ENCODE data around the gene TMC8.
"Not testable (repeated sequence)": the region's sequence is repeated elsewhere in the genome, so short reads cannot be mapped to it uniquely, and the experiment has no call there.

Gene TMC8

GRCh38 chr17:78134899-78135385 is 4.4 kb downstream of the TMC8 start:
- DNase-seq (ENCODE audit: low read depth, low spot score), result no peak

DNA sequence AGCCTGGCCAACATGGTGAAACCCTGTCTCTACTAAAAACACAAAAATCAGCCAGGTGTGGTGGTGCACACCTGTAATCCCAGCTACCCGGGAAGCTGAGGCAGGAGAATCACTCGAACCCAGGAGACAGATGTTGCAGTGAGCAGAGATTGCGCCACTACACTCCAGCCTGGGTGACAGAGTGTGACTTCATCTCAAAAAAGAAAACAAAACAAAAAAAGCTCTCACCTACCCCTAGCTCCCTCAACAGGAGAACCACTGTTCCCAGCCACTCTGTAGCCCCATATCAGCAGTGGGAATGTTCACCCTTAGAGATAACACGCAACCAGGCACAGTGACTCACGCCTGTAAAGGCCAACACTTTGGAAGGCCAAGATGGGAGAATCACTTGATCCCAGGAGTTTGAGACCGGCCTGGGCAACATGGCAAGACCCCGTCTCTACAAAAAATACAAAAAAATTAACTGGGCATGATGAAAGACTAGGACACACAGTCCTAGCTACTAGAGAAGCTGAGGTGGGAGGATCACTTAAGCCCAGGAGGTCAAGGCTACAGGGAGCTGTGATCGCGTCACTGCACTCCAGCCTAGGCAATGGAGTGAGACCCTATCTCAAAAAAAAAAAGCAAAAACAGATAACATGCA is 5.4 kb downstream of the TMC8 start:
- DNase-seq (ENCODE audit: low read depth, low spot score), result no peak

GRCh38 chr17:78137392-78138203 is 7.0 kb downstream of the TMC8 start:
- no peak for DNase-seq (ENCODE audit: low read depth, low spot score)

- DNase-seq (ENCODE audit: low read depth, low spot score), result no peak
Measured at GRCh38 chr17:78138204-78139060, 7.9 kb downstream of the TMC8 start.

DNA sequence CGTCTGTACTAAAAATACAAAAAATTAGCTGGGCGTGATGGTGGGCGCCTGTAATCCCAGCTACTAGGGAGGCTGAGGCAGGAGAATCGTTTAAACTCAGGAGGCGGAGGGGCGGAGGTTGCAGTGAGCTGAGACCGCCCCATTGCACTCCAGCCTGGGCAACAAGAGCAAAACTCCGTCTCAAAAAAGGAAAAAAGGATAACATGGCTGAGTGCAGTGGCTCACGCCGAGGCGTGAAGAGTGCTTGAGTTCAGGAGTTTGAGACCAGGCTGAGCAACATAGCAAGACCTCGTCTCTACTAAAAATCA is 9.2 kb downstream of the TMC8 start:
- DNase-seq (ENCODE audit: low read depth, low spot score), result not testable (repeated sequence)

DNA sequence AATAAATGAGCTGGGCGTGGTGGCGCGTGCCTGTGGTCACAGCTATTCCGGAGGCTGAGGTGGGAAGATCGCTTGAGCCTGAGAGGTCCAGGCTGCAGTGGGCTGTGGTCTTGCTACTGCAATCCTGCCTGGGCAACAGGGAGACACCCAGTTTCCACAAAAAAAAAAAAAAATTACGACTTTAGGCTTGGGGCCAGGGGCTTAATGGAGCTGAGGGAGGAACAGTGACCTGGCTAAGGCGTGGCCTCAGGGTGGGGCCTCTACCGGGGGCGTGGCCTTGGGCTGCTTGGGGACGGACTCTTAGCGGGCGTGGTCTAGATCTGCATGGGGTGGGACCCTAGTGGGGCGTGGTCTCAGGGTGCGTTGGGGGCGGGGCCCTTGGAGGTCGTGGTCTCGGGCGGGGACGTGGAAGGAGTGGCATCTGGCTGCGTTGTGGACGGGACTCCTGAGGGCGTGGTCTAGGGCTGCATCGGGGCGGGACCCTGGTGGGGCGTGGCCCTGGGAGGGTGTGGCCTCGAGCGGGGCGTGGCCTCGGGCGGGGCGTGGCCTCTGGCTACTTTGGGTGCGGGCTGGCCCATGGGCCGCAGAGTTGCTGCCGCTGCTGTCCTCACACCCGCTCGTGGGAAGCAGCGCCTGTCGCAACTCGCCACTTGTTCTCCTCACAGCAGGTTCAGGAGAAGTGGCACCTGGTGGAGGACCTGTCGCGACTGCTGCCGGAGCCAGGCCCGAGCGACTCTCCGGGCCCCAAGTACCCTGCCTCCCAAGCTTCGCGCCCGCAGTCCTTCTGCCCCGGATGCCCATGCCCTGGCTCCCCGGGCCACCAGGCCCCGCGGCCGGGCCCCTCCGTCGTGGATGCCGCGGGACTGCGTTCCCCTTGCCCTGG is 9.8 kb downstream of the TMC8 start:
- no peak for DNase-seq (ENCODE audit: low read depth, low spot score)

GRCh38 chr17:78141437-78142118 is 11.0 kb downstream of the TMC8 start:
- no peak for DNase-seq (ENCODE audit: low read depth, low spot score)

DNA sequence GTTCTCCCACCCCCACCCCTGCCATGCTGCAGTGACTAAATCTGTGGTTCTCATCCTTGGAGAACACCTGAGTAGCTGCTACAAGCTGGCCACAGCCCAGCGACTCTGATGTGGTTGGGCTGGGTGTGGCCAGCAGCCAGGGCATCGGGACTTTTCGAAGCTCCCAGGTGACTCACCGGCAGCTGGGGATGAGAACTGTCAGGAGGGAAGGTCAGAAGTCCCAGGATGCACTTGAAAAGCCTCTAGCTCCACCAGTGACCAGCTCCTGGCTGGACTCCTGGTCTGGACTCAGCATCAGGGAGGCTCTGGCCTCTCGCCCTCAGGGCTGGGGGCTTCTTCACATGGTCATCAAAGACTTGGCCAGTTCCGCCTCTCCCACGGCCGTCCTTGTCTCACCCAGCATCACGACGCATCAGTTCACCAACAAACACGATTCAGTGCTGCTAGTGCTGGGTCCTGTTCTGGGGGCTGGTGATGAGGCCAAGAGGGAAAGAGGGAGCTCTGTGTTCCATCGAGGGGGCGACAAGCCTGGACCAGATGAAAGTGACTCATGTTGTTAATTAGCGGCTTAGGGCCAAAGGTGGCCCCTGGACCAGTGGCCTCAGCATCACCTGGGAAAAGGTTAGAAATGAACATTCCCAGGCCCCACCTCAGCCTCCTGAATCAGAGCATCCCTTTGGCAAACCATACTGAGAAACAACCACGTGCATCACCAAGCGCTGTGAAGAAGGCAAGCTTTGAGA is 11.7 kb downstream of the TMC8 start:
- no peak for DNase-seq (ENCODE audit: low read depth, low spot score)

DNA sequence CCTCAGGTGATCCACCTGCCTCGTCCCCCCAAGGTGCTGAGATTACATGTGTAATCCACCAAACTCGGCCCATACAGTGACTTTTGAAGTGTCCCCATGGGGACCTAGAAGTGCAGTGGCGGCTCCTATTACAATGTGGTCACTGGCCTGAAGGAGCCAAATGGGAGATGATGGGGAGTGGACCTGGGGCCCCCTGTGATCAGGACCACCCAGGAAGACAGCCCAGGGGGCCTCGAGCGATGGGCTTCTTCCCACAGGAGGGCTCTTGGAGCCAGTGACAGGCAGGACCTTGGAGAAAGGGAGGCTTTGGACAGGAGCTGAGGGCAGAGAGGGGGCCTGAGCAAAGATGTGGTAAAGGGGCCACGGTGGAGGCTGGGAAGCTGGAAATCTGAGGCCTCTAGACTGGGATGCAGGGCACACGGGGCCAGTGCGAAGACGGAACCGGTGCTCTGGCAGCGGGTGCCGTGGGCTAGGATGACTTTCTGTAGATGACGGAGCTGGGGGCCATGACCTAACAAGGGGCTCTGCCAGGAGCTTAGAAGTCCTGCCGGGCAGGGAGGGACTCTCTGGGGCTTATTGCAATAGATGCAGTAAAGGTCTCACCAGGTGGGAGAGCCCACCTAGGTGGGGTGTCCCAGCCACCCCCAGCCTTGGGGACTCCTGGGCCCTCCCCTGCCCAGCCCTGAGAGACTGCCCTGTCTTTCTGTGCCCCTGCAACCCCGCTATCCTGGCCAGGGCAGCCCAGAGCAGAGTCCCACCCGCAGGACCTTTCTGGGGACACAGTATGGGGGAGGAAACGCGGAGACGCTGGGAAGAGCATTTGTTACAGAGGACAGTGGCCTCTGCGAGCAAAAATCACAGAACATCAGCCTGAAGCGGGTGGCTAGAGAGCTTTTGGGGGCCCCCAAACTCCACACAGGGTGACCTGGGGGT is 12.9 kb downstream of the TMC8 start:
- no peak for DNase-seq (ENCODE audit: low read depth, low spot score)

DNA sequence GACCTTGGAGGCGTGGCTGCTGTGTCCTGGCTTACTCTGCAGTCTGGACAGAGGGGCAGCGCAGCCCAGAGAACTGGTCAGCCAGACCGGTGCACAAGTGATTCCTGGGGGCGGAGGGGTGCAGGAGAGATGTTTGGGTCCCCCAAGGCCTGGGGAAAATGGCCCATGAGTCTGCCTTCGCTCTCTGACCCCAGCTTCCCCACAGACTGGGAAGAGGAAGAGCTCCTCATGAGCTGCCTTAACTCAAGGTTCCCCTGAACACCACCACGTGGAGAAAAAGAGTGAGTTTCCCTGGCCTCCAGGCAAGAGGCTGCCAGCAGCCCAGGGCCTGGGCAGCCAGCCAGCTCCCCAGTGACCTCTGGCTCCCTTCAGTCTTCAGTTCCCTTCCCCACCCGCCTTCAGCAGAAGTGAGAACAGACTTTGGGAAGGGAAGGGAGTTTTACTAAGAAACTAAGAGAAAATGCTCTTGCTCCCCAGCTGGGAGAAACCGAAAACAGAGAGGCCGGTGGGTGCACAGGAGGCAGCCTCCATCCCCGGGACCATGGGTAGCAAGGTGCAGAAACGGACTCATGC is 13.7 kb downstream of the TMC8 start:
- DNase-seq (ENCODE audit: low read depth, low spot score), result peak; percentile 89

DNA sequence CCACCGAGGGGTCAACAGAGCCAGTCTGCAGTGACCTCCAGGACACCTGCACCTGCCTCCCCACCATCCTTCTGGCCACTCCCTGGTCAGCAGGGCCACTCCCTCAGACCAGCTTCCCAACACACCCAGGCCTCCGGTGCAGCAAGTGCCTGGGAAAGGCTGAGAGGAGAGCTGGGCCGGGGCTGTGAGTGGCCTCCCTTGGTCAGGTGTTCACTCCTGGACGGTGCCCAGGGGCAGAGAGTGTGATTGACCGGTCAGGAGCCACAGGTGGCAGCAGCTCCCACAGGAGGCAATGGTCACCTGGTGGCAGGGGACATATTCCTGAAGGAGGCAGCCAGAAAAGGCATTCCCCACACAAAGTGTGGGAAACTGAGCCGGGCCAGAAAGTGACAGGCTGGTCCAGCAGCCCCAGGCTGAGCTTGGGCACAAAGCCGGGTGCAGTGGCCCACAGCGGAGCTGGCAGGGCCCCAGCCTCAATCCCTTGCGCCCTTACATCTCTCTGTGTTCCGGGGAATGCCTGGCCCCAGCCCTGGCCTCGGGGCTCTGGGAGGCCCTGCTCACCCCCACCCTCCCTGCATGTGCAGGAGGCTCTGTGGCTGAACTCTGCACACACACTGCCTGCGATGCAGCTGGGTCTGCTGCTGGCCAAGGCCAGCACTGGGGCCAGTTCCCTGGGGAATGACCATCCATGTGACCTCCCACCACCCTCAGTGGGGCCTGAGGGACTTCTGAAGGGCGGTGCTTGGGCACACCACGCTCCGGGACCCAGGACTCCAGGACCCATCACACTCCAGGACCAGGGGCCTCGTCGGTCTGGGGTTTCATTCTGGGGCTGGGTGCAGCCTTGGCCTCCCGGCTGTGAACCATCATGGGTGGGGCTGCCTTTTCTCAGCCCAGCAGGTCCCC is 14.4 kb downstream of the TMC8 start:
- DNase-seq (ENCODE audit: low read depth, low spot score), result no peak

- DNase-seq (ENCODE audit: low read depth, low spot score), result no peak
Measured at GRCh38 chr17:78146471-78146869, 15.9 kb downstream of the TMC8 start.

- no peak for DNase-seq (ENCODE audit: low read depth, low spot score)
Measured at GRCh38 chr17:78146881-78147280, 16.3 kb downstream of the TMC8 start.

DNA sequence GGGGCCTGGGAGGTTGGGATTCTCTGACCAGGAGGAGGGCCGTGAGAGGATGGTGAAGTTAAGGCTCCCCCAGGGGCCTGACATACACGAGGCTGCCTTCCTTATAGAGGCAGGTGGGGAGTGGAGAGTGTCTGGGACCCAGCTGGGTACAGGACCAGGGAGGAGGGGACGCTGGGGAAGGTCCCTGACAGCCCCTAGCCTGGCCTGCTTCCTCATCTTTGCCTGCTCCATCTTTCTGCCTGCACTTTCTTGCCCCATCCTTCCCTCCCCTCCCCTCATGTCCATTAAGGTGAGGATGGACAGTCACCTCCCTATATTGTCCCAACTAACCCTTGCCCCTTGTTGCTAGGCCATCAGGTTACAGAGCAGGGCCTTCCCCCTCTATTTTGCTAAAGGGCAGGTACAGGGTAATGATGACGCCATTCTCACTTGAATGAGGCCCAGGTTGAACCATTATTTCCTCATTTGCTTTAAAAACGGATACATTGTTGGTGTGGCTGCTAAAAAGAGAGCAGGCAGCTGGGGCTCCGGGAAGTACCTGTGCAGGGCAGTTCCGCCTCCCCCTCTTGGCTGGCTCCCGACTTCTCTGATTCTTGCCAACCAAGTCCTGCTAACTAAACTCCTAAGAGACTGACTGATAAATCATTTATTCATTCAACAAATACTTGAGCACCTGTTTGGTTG is 16.9 kb downstream of the TMC8 start:
- no peak for DNase-seq (ENCODE audit: low read depth, low spot score)

- no peak for DNase-seq (ENCODE audit: low read depth, low spot score)
Measured at GRCh38 chr17:78148286-78149016, 17.9 kb downstream of the TMC8 start.

GRCh38 chr17:78151514-78152008 is 21.0 kb downstream of the TMC8 start:
- DNase-seq (ENCODE audit: low read depth, low spot score), result no peak

Data from smooth muscle cell of the brain vasculature (primary cell).